Neural progenitor cell (in vitro differentiated cells): Measurements from ENCODE around the gene MFSD6L. TPM values are rescaled to one million over a fixed set of nuclear protein-coding genes. Genes with fewer than 3 reads are reported as not detected.

ENCODE experiments used
- DNase-seq: peaks from one replicate; pipeline ENCODE4 v3.0.0-alpha.2; 2016; ENCODE audit warnings: low spot score
- H2AFZ ChIP-seq: fragments of 200-600 bp; sonication (generic); replicated peaks from 2 replicates; pipeline ENCODE4 v1.6.1; 2016; ENCODE audit warnings: antibody characterized with exemption
- H3F3A ChIP-seq: fragments of 200-600 bp; sonication (generic); 2 replicates; pipeline ENCODE4 v1.6.1; 2016; ENCODE audit warnings: antibody characterized with exemption, low read depth
- H3K27ac ChIP-seq: fragments of 200-600 bp; sonication (generic); 2 replicates; pipeline ENCODE4 v1.5.1; 2016; ENCODE audit warnings: mild to moderate bottlenecking
- H3K27me3 ChIP-seq: fragments of 200-600 bp; sonication (generic); 2 replicates; pipeline ENCODE4 v1.6.1; 2016; ENCODE audit warnings: mild to moderate bottlenecking, moderate library complexity
- H3K36me3 ChIP-seq: fragments of 200-600 bp; sonication (generic); 2 replicates; pipeline ENCODE4 v1.5.1; 2016
- H3K4me1 ChIP-seq: fragments of 200-600 bp; sonication (generic); 2 replicates; pipeline ENCODE4 v1.6.1; 2016; ENCODE audit warnings: mixed run types
- H3K4me2 ChIP-seq: fragments of 200-600 bp; sonication (generic); 2 replicates; pipeline ENCODE4 v1.6.1; 2016
- H3K4me3 ChIP-seq: fragments of 200-600 bp; sonication (generic); 2 replicates; pipeline ENCODE4 v1.5.1; 2016
- H3K79me2 ChIP-seq: fragments of 200-600 bp; sonication (generic); 2 replicates; pipeline ENCODE4 v1.6.1; 2016; ENCODE audit warnings: low read depth
- H3K9ac ChIP-seq: fragments of 200-600 bp; sonication (generic); 2 replicates; pipeline ENCODE4 v1.6.1; 2016
- H3K9me3 ChIP-seq: fragments of 200-600 bp; sonication (generic); 2 replicates; pipeline ENCODE4 v1.5.1; 2016; ENCODE audit warnings: low read depth
- H4K20me1 ChIP-seq: fragments of 200-600 bp; sonication (generic); 2 replicates; pipeline ENCODE4 v1.6.1; 2016; ENCODE audit warnings: low read depth
- H3K27ac Mint-ChIP-seq: 3 replicates; pipeline ENCODE4 v1.8.0; 2021; ENCODE audit warnings: mixed read lengths
- H3K27me3 Mint-ChIP-seq: 2 replicates; pipeline ENCODE4 v1.8.0; 2022; ENCODE audit warnings: low read depth, mild to moderate bottlenecking, inconsistent platforms, moderate library complexity, mixed read lengths; ENCODE audit not compliant: insufficient read depth
- H3K36me3 Mint-ChIP-seq: 3 replicates; pipeline ENCODE4 v1.8.0; 2021; ENCODE audit warnings: mixed read lengths
- H3K4me1 Mint-ChIP-seq: 3 replicates; pipeline ENCODE4 v1.8.0; 2021; ENCODE audit warnings: mixed read lengths
- H3K4me3 Mint-ChIP-seq: 3 replicates; pipeline ENCODE4 v1.8.0; 2021; ENCODE audit warnings: mild to moderate bottlenecking, moderate library complexity, mixed read lengths
- H3K9me3 Mint-ChIP-seq: 3 replicates; pipeline ENCODE4 v1.8.0; 2020; ENCODE audit warnings: mixed read lengths
- CTCF ChIP-seq: fragments of 200-600 bp; sonication (generic); IDR thresholded peaks from 2 replicates; pipeline ENCODE4 v1.5.1; 2017; ENCODE audit warnings: antibody characterized with exemption, mild to moderate bottlenecking
- EZH2 ChIP-seq: fragments of 200-600 bp; sonication (generic); IDR thresholded peaks from 2 replicates; pipeline ENCODE4 v1.6.1; 2017; ENCODE audit warnings: antibody characterized with exemption, mild to moderate bottlenecking, moderate library complexity
- EZH2phosphoT487 ChIP-seq: fragments of 200-600 bp; sonication (generic); IDR thresholded peaks from 2 replicates; pipeline ENCODE4 v1.6.1; 2017; ENCODE audit warnings: antibody characterized with exemption
- total RNA-seq: library from RNA; depleted of rRNA; stranded (reverse); fragments of >200 nt; gene quantifications from 2 replicates; pipeline ENCODE4 v1.2.3, GENCODE V29; 2015; ENCODE audit warnings: low replicate concordance

MFSD6L gene
- total RNA-seq, 1 donor from 2014 or later = not detected

DNA sequence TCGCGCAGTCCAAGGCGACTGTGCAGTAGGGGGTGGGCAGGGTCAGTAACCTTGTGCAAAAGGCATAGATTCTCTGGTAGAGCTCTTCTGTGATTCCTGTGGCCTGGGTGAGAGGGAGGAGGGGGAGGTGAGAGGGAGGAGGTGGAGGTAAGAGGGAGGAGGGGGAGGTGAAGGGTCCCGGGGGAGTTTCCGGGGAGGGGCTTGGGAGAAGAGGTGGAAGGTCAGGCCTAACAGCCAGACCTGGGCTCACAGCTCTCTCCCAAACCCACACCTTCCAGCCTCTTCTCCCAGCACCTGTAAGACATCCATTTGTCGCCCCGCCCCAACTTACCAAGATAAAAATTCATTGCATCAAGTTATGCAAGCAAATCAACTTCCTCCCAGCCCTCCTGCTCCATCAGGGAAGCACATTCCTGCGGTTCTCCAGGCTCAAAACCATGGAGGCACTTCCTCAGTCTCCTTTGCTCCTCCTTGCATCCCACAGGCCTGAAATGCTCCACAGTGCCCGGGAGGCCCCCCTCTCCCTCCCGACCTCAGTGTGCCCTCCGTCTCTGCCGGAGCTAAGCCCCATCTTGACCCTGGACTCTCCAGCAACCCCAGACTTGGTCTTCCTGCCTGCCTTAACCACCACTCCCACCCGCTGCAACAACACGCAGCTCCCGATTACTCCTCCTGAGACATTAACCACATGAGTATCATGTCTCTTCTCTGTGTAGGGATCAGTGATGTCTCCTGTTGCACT, 37.8 kb upstream of the MFSD6L start:
- Histone ChIP-seq H3K79me2 (no peaks in the 10 kb centered on the region), H2AFZ (no peak overlapping the region), H4K20me1 (no peaks in the 10 kb centered on the region), H3K9me3 (no peaks in the 10 kb centered on the region), H3K4me1 (no peaks in the 10 kb centered on the region), H3K4me2 (no peak overlapping the region), H3K27ac (no peak overlapping the region), H3K9ac (no peak overlapping the region), H3K27me3 (no peaks in the 10 kb centered on the region), H3K36me3 (no peaks in the 10 kb centered on the region), H3F3A (no peaks in the 10 kb centered on the region), H3K4me3 (no peak overlapping the region)
- peaks cover 3% of the 10 kb centered on the region for H3K4me1 Mint-ChIP-seq
- TF ChIP-seq EZH2 (no peak), CTCF (no peak), EZH2phosphoT487 (no peak)
- H3K9me3 Mint-ChIP-seq = peaks cover 2% of the 10 kb centered on the region
- peaks cover 7% of the 10 kb centered on the region for H3K27me3 Mint-ChIP-seq
- no peak for DNase-seq
- H3K36me3 Mint-ChIP-seq = no peaks in the 10 kb centered on the region
- H3K27ac Mint-ChIP-seq = no peak overlapping the region
- H3K4me3 Mint-ChIP-seq = no peak overlapping the region

- no peaks in the 10 kb centered on the region for H3F3A ChIP-seq
- H3K4me1 ChIP-seq = no peaks in the 10 kb centered on the region
- H3K9me3 ChIP-seq = no peaks in the 10 kb centered on the region
- Mint-ChIP-seq H3K36me3 (no peaks in the 10 kb centered on the region), H3K27ac (no peak overlapping the region), H3K27me3 (peaks cover 10% of the 10 kb centered on the region), H3K4me1 (peaks cover 3% of the 10 kb centered on the region), H3K9me3 (no peaks in the 10 kb centered on the region), H3K4me3 (no peak overlapping the region)
- no peaks in the 10 kb centered on the region for H4K20me1 ChIP-seq
- TF ChIP-seq EZH2 (no peak), CTCF (no peak), EZH2phosphoT487 (no peak)
- H3K4me3 ChIP-seq = no peak overlapping the region
- H3K79me2 ChIP-seq = no peaks in the 10 kb centered on the region
- no peak overlapping the region for H2AFZ ChIP-seq
- no peak for DNase-seq
- no peak overlapping the region for H3K9ac ChIP-seq
- H3K27me3 ChIP-seq = no peaks in the 10 kb centered on the region
- no peaks in the 10 kb centered on the region for H3K36me3 ChIP-seq
- no peak overlapping the region for H3K4me2 ChIP-seq
- no peak overlapping the region for H3K27ac ChIP-seq
Measured at GRCh38 chr17:8835631-8836364, 36.6 kb upstream of the MFSD6L start.

GRCh38 chr17:8835106-8835505, 35.9 kb upstream of the MFSD6L start:
- no peak overlapping the region for H2AFZ ChIP-seq
- H3K9ac ChIP-seq = no peak overlapping the region
- no peaks in the 10 kb centered on the region for H3K27me3 ChIP-seq
- H3K4me2 ChIP-seq = no peak overlapping the region
- no peaks in the 10 kb centered on the region for H3K36me3 ChIP-seq
- Mint-ChIP-seq H3K4me1 (peaks cover 3% of the 10 kb centered on the region), H3K27ac (no peak overlapping the region), H3K4me3 (no peak overlapping the region), H3K9me3 (no peaks in the 10 kb centered on the region), H3K36me3 (no peaks in the 10 kb centered on the region), H3K27me3 (peaks cover 10% of the 10 kb centered on the region)
- TF ChIP-seq CTCF (no peak), EZH2 (no peak), EZH2phosphoT487 (no peak)
- no peak overlapping the region for H3K27ac ChIP-seq
- H3K4me1 ChIP-seq = no peaks in the 10 kb centered on the region
- H3K79me2 ChIP-seq = no peaks in the 10 kb centered on the region
- H3K9me3 ChIP-seq = no peaks in the 10 kb centered on the region
- no peak overlapping the region for H3K4me3 ChIP-seq
- no peak for DNase-seq
- no peaks in the 10 kb centered on the region for H3F3A ChIP-seq
- no peaks in the 10 kb centered on the region for H4K20me1 ChIP-seq
